AG04450 (cell line): ENCODE measurements around the gene NEDD4L. TPM values are rescaled to one million over a fixed set of nuclear protein-coding genes. Genes with fewer than 3 reads are reported as not detected.
"Not testable (repeated sequence)": the region's sequence is repeated elsewhere in the genome, so short reads cannot be mapped to it uniquely, and the experiment has no call there.

Experiments used
- CTCF ChIA-PET: fragments of 300-600, 350-600 bp; formaldehyde crosslinking; extraction: SDS; loops from one replicate; lab custom pipeline; 2022; ENCODE audit warnings: antibody characterized with exemption, inconsistent platforms; lab: Charles Lee
- POLR2A ChIA-PET: fragments of 350-600 bp; formaldehyde crosslinking; extraction: SDS; loops from one replicate; lab custom pipeline; 2021; ENCODE audit warnings: antibody characterized with exemption, inconsistent platforms; lab: Yijun Ruan, JAX
- DNase-seq: peaks from one replicate; pipeline ENCODE4 v3.0.0-alpha.2; 2011; ENCODE audit warnings: low read depth, low spot score
- H3K27ac ChIP-seq: one replicate; pipeline ENCODE4 v1.5.1; 2012; ENCODE audit warnings: low read depth, low read length, control low read depth
- H3K27me3 ChIP-seq: one replicate; pipeline ENCODE4 v1.6.0; 2012; ENCODE audit warnings: low read length; ENCODE audit not compliant: control insufficient read depth, insufficient read depth
- H3K4me3 ChIP-seq: 2 replicates; pipeline ENCODE4 v1.5.1; 2011; ENCODE audit warnings: mild to moderate bottlenecking, low read depth, low read length, control low read depth
- H3K9me3 ChIP-seq: 2 replicates; pipeline ENCODE4 v1.5.1; 2012; ENCODE audit warnings: low read length; ENCODE audit not compliant: control insufficient read depth, insufficient read depth
- polyA plus RNA-seq: library from polyadenylated mRNA; depleted of rRNA; stranded (reverse); fragments of >200 nt; gene quantifications from 2 replicates; pipeline ENCODE4 v1.2.3, GENCODE V29; 2011
- TF ChIP-seq, protein P1 (sequence below): IDR thresholded peaks from 2 replicates; pipeline ENCODE4 v1.5.1; 2011; ENCODE audit warnings: low read depth, low read length, control low read depth, inconsistent platforms

Gene NEDD4L
- polyA plus RNA-seq, 1 experiment, result 15.0 TPM

DNA sequence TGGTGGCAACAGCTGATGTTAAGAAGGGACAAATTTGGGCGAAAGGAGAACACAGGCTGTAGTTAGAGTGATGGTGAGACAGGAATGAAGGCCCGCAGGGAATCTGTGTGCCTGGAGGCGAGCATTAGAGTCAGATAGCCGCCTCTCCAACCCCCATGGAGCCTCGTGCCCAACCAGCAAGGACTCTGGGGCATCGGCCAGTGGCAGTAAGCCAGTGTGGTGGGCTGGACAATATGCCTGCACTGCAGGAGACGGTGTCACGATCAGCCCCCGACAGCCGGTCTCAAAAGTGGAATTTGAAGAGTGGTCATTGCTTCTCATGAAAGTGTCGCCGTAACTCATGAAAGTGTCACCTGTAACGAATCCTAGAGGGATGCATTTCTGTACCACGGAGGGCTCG, 335.4 kb downstream of the NEDD4L start:
- no peak overlapping the region for H3K4me3 ChIP-seq
- no peak overlapping the region for H3K27ac ChIP-seq
- no peak for DNase-seq
- H3K27me3 ChIP-seq, result no peaks in the 10 kb centered on the region
- POLR2A ChIA-PET, result no interaction called here
- TF ChIP-seq, protein P1, sequence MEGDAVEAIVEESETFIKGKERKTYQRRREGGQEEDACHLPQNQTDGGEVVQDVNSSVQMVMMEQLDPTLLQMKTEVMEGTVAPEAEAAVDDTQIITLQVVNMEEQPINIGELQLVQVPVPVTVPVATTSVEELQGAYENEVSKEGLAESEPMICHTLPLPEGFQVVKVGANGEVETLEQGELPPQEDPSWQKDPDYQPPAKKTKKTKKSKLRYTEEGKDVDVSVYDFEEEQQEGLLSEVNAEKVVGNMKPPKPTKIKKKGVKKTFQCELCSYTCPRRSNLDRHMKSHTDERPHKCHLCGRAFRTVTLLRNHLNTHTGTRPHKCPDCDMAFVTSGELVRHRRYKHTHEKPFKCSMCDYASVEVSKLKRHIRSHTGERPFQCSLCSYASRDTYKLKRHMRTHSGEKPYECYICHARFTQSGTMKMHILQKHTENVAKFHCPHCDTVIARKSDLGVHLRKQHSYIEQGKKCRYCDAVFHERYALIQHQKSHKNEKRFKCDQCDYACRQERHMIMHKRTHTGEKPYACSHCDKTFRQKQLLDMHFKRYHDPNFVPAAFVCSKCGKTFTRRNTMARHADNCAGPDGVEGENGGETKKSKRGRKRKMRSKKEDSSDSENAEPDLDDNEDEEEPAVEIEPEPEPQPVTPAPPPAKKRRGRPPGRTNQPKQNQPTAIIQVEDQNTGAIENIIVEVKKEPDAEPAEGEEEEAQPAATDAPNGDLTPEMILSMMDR, result no peak
- CTCF ChIA-PET, result no interaction called here
- no peaks in the 10 kb centered on the region for H3K9me3 ChIP-seq

DNA sequence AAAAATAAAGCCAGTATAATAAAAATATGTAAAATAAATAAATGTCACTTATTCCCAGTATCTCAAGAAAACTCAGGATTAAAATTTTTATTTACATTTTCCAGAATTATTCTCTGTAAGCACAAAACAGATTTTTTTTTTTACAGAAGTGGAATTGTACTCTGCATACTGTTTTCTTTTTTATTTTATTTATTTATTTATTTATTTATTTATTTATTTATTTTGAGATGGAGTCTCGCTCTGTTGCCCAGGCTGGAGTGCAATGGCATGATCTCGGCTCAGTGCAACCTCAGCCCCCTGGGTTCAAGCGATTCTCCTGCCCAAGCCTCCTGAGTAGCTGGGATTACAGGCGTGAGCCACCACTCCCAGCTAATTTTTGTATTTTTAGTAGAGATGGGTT, 336.1 kb downstream of the NEDD4L start:
- H3K4me3 ChIP-seq, H3K9me3 ChIP-seq, H3K27me3 ChIP-seq, POLR2A ChIA-PET, H3K27ac ChIP-seq, CTCF ChIA-PET, DNase-seq: not testable (repeated sequence)

DNA sequence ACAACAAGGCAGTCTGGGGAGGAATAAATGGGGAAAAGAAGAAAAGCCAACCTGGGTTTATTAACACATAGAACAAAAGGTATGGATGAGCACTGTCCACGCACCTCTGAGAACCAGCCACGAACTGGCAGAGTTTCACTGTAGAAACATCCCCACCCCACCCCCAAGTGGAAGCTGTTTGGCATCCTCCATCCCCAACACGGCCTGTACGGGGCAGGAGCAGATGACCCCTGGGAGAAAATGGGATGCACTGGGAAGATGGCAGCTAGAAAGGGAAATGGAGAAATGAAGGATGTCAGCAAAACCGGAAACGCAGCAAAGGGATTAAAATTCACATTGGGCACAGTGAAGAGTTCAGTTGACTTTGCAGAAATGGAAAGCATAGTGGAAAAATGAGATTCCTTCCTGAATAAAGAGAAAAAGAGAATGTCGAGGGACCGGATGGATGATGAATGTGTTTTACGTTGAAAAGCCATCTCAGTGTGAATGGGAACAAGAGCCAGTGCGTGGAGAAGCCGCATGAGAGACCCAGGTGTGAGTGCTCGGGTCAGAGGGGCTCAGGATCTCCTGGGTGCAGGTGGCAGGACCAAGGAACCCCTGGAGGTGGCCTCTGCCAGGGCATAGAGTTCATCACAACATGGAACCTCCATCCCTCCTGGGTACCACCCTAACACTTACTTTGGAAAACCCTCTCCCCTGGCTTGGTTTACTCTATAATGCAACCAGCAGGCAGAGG, 337.8 kb downstream of the NEDD4L start:
- H3K9me3 ChIP-seq, result no peaks in the 10 kb centered on the region
- no peak overlapping the region for H3K4me3 ChIP-seq
- H3K27ac ChIP-seq, result no peak overlapping the region
- POLR2A ChIA-PET, result no interaction called here
- H3K27me3 ChIP-seq, result no peaks in the 10 kb centered on the region
- CTCF ChIA-PET, result no interaction called here
- DNase-seq, result no peak
- TF ChIP-seq, protein P1, result no peak

DNA sequence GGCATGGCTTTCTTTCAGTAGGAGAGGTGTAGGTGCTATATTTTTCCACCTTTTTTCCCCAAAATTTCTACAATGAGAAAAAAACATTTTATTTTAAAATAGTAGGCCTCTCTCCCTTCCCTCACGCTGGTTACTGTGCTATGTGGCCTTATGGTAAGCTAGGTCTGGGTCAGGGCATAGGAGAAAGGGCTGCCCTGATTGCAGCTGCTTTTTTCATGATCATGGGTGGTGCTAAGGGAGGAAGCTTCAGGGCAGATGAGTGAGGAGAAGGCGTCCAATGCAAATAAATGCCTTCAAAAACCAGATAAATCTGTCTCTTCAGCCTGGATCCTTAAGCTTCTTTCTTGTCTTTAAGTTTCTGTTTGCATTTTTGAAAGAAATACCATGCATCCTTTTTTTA, 338.4 kb downstream of the NEDD4L start:
- Histone ChIP-seq H3K27ac (no peak overlapping the region), H3K9me3 (no peaks in the 10 kb centered on the region), H3K4me3 (no peak overlapping the region), H3K27me3 (no peaks in the 10 kb centered on the region)
- DNase-seq, result no peak
- POLR2A ChIA-PET, result no interaction called here
- TF ChIP-seq, protein P1, result no peak
- CTCF ChIA-PET, result no interaction called here

DNA sequence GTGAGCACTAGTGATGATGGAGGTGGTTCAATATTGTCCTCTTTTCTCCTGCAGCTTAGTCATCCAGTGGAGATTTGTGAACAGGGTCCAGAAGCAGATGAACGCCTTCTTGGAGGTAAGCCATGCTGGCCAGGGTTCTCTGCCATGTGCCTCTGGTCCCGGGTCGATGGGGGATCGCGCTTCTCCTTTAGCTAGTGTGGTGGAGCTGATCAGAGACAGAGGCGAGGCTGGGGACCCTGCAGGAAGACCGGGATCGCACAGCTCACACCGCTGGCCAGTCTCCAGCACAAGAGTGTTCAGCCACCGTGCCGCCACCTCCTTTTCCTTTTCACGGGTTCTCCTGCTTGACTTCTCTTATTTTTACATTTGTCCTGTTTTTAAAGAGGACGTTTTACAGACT, 341.4 kb downstream of the NEDD4L start:
- ChIA-PET CTCF (no interaction called here), POLR2A (no interaction called here)
- no peak overlapping the region for H3K4me3 ChIP-seq
- H3K9me3 ChIP-seq, result no peaks in the 10 kb centered on the region
- TF ChIP-seq, protein P1, result no peak
- no peak for DNase-seq
- no peaks in the 10 kb centered on the region for H3K27me3 ChIP-seq
- H3K27ac ChIP-seq, result no peak overlapping the region
